IPS-NIHi11 (cell line): ENCODE data around the gene SUSD6.

Experiments
- DNase-seq: peaks from one replicate; pipeline ENCODE4 v3.0.0; 2012; ENCODE audit warnings: mixed read lengths, low spot score

Gene SUSD6, protein sequence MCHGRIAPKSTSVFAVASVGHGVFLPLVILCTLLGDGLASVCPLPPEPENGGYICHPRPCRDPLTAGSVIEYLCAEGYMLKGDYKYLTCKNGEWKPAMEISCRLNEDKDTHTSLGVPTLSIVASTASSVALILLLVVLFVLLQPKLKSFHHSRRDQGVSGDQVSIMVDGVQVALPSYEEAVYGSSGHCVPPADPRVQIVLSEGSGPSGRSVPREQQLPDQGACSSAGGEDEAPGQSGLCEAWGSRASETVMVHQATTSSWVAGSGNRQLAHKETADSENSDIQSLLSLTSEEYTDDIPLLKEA

DNA sequence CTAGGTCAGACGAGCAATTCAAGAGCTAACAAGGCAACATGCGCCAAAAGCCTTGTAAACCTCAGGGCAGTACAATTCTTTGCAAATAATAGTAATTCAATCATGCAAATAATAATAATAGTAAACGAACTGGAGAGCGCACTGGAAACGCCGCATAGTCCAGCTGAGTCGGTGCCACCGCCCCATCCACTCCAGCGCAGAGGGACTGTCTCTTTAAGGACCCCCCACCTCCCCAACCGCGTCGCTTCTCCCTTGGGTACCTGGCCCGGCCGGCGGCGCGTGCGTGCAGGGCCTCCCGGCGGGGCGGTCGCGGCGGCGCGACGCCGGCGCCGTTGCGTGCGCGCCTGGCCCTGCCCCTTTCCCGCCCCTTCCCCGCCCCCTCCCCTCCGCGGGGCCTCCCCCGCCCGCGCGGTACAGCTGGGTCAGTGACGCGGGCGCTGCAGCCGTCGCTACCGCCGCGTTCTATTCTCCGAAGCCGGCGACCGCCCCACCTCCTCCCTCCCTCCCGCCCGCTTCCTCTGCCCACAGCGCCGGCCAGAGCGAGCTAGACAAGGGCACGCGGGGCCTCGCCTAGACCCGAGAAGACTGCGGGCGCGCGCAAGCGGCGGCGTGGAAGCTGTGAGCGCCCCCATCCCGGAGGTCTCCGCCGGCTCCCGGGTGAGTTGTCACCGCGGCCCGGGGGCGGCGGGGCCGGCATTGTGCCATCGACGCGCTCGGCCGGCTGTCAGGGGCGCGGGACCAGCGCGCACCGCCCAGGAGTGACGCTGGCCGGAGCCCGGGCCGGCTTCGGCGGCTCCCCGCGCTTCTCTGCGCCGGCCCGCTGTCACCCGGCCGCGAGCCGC, at the start of gene SUSD6:
SUSD6 (plus strand) TSS at position 425 of the 842 bp plus-strand sequence. CDS start 46,997 bp downstream, outside the sequence.
- peak; percentile 95 for DNase-seq

DNA sequence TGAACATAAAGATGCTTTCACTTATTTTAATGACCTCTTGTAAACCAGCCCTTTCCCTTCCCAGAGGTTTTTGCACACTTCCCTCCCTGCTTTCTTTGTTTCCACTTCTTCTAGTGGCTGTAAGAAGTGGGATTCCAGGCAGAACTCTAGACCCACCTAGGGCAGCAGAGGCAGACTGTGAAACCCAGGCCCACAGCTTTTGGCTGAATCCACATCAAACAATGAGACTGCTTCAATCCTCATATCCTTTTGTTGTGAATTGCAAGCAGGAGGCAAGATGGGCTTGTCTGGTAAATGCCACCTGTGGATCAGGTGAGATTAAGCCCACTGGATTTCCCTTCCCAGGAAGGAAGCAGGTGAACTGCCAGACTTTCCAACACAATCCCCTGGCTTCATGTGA, 49.5 kb upstream of the SUSD6 start:
- no peak for DNase-seq

DNA sequence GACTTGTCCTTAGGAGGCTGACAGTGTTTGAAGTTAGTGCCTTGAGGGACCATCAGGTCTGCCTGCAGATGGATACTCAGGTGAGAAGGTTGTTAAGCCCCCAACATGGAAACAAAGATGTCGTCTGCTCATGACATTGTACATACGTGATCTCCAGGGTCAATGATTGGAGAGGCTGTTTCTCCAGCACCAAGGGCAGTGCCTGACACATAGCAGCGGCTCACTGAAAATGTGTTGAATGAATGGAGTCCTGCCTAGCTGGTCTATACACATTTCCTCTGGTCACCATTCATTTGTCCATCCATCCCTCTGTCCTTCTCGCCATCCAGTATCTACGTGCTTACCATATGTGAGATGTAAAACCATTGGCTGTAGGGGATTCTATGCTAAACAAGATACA, 43.8 kb upstream of the SUSD6 start:
- no peak for DNase-seq

DNA sequence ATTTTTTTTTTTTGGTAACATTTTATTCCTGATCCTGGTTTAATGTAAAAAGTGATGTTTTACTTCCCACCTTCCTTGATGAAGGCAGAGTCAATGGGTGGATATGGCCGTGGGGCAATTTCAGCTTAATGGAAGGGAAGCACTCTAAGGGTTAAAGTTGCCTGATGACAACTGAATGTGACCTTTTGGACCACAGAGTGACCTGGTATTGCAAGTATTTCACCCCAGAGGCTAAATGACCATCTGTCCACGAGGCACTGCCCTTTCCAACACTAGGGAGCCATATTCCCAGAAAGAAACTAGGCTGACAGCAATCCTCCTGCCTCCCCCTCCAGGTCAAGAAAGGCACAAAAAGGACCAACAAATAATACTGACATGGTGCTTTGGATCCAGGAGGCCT, 41.5 kb upstream of the SUSD6 start:
- DNase-seq = no peak

DNA sequence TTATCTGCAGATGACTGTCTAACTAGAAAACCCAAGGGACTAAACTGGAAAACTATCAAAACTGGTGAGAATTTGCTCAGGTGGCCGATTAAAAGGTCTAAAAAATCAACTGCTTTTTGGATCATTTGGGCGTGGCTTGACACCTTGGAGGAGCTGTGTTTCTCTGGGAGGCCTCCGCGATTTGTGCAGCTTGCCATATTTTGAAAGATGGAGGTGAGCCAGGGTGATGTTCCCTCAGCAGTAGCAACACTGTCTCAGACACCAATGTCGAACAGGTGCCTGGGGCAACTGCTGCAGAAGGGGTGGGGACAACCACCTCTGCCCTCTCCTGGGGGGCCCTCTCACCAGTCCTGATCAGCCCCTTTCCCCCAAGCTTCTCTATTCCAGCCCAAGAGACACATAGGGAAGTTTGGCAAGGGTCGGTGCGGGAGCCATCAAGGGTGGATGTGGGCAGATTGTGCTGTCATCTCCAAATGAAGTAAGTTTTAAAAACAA, 40.5 kb upstream of the SUSD6 start:
- no peak for DNase-seq

DNA sequence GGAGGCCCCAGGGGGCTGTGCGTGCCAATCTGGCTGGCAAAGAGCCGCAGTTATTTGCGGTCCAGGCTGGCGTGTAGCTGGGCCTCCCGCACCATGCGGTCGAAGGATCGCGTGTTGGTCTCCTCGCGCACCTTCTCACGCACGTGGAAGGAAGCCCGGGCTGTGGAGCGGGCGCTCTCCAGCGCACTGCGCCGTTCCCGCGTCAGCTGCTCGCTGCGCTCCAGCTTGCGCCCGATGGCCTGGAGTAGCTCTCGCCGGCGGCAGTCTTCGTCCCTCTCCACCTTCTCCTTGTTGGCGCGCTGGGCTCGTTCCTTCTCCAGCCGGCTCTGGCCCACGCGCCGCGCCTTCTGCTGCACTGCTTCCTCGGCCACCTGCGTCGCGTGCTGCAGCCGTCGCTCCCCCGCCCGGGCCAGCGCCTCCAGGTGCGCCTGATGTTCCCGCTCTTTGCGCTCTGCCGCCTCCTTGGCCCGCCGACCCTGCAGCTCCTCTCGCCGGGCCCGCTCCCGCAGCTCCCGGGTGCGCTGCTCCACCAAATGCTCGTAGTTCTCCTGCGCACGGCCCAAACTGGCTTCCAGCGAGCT, 39.9 kb upstream of the SUSD6 start:
- DNase-seq = no peak

DNA sequence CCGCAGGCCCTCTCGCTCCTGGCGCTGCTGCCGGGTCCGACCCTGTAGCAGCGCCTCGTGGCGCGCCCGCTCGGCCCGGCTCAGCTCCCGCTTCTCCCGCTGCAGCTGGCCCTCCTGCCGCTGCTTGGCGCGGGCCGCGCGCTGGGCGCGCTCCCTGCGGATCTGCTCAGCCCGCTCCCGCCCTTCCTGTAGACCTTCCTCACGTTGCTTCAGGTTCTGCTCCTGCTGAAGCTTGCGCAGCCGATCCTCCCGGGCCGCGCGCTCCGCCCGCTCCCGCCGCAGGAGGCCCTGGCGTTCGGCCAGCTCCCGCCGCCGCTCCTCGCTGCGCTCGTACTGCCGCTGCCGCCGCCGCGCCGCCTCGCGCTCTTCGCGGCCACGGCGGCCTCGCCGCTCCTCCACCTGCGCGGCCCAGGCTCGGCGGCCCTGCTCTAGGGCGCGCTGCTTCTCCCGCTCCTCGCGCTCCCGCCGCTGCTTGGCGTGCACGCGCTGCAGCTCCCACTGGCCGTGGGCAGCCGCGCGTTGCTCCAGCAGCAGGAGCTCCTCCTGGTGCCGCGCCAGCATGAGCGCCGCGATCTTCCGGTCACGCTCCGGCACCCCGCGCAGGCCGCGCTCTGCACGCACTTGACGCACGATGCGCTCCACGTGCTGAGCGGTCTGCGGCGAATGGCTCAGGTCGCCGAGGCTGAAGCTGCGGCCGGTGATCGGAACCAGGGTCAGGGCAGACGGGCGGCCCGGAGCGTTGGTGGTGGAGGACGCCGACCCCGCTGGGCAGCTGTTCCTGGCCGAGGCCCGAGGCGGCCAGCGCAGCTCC, 39.2 kb upstream of the SUSD6 start:
- peak; percentile 80 for DNase-seq

DNA sequence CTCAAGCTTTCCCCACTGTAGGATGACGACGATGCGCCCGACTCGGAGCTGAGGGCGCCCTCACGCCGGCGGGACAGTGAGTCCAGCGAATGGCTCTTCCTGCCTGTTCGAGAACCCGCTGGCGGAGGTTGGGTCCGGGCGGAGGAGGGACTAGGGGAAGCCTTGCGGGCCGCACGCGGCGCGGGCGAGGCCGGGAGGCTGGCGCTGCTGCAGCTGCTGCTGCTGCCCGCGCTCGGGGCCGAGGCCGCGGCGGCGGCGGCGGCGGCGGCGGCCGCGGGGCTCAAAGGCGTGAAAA, 38.6 kb upstream of the SUSD6 start:
- no peak for DNase-seq

DNA sequence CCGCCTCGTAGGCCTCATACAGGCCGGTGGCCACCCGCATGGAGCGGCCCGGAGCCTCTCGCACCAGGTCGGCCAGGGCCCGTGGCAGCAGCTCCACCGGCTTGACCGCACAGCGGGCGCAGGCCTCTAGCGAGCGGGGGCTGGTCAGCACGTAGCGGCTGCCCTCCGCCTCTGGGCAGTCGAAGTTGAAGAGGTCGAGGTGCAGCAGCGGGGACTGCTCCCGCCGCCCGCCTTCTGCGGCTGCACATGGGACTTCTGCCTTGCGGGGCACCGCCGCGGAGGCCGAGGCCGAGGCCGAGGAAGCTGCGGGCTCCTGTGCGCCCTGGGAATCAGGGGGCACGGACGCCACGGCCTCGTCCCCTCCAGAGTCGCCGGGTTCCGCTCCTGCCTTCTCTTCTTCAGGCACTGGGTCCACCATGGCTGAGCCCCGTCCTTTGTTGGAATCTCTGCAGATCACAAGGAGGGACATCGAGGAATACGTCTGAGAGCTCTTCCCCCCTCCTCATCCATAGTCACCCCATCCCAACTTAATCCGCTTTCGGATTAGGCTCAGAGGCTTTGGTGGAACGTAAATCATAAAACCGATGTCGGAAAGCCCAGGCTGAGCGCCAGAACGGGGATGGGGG, 38.1 kb upstream of the SUSD6 start:
- no peak for DNase-seq

DNA sequence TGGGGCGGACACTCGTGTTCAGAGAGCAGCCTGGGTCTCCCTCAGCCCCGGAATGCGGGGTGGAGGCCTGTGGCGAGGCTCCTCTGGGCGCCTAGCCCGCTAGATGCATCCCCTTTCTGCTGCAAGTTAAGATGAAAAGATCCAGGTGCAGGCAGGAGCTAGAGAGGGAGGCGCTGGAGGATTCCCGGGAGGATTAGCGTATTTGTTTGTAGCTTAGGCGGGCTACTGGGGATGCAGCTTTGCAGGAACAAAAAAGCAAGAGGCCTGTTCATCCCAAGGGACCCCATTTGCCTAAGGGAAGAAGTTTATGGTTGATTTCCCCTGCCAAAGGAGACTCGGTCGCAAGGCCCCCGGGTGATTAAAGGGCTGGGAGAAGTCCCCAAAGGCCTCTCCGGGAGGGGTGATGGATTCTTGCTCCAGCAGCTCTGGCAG, 37.5 kb upstream of the SUSD6 start:
- peak; percentile 44 for DNase-seq

DNA sequence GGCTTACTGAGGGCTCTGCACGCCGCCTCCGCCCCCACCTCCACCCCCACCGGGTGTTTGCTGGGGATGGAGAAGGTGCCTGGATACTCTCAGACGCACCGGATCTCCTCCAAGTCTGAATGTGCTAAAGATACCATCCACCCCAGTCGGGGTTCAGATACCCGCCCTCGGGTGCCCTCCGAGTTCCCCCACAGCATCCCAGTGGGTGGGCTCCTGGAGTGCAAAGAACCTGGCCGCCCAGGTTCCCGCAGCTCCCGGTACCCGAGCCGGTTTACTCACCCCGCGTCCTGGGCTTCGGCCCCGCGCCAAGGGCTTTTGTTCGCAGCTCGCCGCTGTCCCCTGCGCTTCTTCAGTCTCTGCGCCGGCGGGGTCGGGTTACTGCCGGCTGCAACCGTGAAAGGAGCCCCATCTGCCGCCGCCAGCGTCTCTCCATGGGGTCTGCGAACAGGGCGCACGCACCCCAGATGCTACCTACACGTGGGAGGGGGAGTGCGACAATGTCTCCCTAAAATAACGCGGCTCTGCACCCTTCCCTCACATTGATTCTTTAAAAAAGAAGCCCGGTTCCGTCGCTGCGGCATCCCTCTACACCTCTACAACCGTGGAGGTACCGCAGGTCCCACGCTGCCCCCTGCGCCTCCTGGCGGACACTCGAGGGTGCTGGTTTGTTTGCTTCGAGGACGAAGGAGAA, 37.0 kb upstream of the SUSD6 start, which contains the start of gene CCDC177:
CCDC177 (minus strand) TSS at position 609 of the 691 bp plus-strand sequence. CDS start 1,249 bp downstream, outside the sequence.
- peak; percentile 80 for DNase-seq

DNA sequence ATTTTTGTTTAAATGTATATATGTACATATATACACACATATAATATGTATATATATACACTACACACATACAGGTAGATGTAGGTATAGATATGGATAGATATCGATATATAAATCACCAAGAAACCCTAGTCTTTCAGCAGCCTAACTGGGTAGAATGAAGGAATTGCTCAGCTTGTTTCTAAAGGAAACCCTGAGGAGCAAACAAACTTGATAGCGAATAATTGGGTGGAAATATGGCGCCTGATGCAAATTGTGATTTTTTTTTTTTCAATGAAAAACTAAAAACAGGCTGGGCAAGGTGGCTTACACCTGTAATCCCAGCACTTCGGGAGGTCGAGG, 36.5 kb upstream of the SUSD6 start:
- DNase-seq = no peak

DNA sequence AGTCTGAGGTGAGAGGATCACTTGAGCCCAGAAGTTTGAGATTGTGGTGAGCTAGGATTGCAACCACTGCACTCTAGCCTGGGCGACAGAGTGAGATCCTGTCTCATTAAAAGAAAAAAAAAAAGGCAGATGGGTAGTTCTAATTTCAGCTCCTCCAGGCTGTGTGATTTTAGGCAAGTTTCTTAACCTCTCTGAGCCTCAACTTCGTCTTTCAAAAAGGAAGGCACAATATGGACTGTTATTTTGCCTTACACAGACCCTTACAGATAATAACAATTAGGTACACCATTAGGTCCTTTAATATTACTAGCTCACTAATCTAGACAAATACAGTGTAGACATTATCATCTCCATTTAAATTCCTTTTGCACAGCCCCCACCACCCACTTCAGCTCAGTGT, 31.9 kb upstream of the SUSD6 start:
- no peak for DNase-seq

DNA sequence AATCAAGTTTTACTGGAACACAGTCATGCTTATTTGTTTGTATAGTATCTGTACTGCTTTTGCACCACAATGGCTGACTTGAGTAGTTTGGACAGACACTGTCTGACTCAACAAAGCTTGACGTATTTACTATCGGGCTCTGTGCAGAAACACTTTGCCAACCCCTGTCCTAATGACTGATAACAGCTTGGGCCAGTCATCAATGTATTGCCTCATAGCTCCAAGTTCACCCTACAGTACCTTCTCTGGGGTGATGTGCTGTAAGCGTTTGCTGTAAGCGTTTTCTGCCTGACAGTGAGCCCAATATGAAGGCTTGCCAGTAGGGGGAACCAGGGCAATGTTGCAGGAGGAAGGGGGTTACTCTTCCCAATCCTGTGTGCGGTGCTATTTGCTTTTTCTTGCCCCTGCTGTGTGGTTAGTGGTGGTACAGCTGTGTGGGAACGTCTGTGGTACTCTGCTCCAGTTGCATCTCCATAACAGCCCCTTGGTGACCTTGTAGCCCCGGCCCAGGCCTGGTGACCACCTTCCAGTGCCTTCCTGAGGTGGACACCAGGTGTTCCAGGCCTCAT, 31.3 kb upstream of the SUSD6 start:
- DNase-seq = peak; percentile 69

DNA sequence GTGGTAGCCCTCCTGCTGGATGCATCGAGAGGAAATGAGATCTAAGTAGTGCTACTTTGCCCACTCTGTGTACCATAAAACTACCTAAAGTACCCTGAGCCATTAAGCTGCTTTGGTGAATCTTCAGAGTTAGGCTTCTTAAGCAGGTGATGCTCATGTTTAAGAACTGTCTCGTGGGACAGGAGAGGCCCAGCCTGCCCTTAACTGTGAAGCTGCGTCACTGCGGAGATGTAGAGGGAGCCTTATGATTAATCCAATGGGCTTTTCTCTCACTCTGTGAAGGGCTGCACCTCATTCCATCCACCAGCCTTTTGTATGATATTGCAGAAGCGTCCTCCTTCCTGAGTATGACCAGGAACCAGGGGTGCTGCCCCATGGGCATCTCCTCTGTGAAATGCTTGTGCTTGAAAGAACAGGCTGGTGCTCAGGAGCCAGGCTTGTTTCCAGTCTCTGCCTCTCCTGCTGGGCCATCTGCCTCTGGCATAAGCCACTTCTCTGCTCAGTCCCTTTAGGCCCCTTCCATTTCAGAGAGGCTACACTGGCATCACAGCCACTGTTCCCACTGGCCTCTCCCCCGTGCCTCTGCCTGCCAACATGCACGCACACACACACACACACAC, 30.0 kb upstream of the SUSD6 start:
- no peak for DNase-seq

DNA sequence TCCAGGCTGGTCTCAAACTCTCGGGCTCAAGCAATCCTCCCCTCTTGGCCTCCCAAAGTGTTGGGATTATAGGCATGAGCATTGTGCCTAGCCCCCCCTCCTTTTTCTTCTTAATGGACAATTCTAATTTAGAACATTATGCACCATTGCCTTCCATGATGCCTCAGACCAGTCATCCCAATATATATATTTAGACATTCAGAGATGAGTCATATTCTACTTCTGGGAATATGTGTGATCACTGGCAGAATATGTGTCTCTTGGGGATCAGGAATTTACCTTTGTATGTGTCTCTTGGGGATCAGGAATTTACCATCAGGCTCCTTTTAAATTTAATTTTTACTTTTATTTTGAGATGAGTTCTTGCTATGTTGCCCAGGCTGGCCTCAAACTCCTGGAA, 29.2 kb upstream of the SUSD6 start:
- DNase-seq = no peak

DNA sequence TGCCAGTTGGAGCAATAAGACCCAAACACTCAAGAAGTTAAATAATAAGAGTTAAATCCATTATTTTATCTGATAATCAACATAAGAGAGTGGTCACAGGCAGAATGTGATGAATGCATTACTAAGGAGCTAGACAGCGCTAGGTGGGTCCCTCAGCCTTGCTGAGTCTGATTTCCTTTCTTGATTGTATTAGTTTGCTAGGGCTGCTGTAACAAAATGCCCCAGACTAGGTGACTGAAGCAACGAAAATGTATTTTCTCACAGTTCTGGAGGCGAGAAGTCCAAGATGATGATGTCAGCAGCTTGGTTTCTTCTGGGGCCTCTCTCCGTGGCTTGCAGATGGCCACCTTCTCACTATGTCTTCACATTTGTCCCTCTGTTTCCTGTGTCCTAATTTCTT, 28.6 kb upstream of the SUSD6 start:
- DNase-seq = no peak

DNA sequence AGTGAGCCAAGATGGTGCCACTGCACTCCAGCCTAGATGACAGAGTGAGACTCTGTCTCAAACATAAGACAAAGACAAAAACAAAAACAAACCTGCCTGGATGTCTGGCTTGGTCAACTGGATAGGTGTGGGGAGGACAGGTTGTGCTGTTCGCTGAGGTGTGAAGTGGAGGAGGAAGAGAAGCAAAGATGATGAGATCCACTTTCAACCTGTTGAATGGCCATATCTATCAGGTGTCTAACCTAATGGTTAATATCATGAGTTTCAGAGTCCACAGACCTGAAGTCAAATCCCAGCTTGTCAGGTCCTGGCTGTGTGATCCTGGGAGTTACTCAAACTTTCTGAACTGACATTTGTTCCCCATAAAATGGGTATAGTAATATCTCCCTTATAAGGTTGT, 27.0 kb upstream of the SUSD6 start:
- no peak for DNase-seq

DNA sequence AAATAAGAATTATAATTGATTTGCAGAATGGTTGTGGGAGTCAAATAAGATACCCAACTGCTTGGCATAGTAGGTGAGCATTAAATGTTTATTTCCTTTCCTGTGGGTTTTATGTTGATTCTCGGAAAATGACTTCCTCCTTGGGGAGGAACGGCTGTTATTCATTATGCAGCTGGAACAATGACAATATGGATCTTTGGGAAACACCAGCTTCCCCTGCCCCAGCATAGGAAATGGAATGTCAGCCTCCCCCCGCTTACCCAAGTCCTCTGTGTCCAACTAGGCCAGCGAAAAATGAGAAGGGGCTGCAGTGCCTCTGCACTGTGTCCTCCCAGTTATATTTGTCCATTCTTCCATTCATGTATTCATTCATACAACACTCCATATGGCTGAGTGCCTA, 25.0 kb upstream of the SUSD6 start:
- no peak for DNase-seq

DNA sequence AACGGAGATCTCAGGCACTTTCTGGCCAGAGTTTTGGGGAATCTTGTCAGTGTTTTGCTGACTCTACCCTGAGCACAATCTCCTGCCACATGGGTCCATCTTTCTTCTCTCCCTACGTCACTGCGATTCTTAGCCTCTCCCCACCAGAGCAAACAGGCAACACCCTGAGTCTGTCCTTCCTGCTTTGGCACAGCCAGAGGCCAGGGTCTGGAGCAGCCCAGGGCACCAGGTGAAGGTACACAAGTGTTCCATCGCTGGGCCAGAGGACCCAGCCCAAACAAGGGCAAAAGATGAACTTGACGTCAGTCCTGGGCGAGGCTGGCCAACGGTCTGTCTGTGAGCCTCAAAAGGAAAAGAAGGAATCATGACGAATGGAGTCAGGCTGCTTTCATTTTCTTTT, 24.0 kb upstream of the SUSD6 start:
- no peak for DNase-seq
